Neuronal stem cell (in vitro differentiated cells): ENCODE results near the gene PPIE.

Source experiments
- DNase-seq: peaks from one replicate; pipeline ENCODE4 v3.0.0-alpha.2; 2013; ENCODE audit warnings: low spot score
- H2AFZ ChIP-seq: one replicate; pipeline ENCODE4 v1.6.1; 2013; ENCODE audit warnings: mild to moderate bottlenecking, low read length, inconsistent platforms
- H2AK5ac ChIP-seq: 2 replicates; pipeline ENCODE4 v1.6.1; 2013; ENCODE audit warnings: low read depth, mild to moderate bottlenecking, inconsistent platforms, low read length, moderate library complexity, mixed read lengths
- H2BK120ac ChIP-seq: 2 replicates; pipeline ENCODE4 v1.6.1; 2013; ENCODE audit warnings: low read depth, mild to moderate bottlenecking, inconsistent platforms, low read length, moderate library complexity, mixed read lengths
- H2BK12ac ChIP-seq: one replicate; pipeline ENCODE4 v1.6.1; 2013; ENCODE audit warnings: low read length, inconsistent platforms
- H2BK15ac ChIP-seq: 2 replicates; pipeline ENCODE4 v1.6.1; 2013; ENCODE audit warnings: mild to moderate bottlenecking, low read length, inconsistent platforms, mixed read lengths
- H2BK5ac ChIP-seq: one replicate; pipeline ENCODE4 v1.6.1; 2013; ENCODE audit warnings: inconsistent platforms, mild to moderate bottlenecking, low read length, moderate library complexity
- H3K14ac ChIP-seq: one replicate; pipeline ENCODE4 v1.6.1; 2013; ENCODE audit warnings: low read length, inconsistent platforms
- H3K18ac ChIP-seq: 2 replicates; pipeline ENCODE4 v1.6.1; 2013; ENCODE audit warnings: low read length, inconsistent platforms
- H3K23ac ChIP-seq: 2 replicates; pipeline ENCODE4 v1.6.1; 2013; ENCODE audit warnings: low read depth, mild to moderate bottlenecking, mixed read lengths, low read length, inconsistent platforms; ENCODE audit not compliant: poor library complexity
- H3K27ac ChIP-seq: replicated peaks from 3 replicates; pipeline ENCODE4 v1.5.1; 2013; ENCODE audit warnings: low read length, inconsistent platforms
- H3K27me3 ChIP-seq, 3 experiments: 2 replicates each; pipeline ENCODE4 v1.6.1; 2013; ENCODE audit warnings: low read length in 3 of 3, mild to moderate bottlenecking in 2 of 3, inconsistent platforms in 1 of 3, low read depth in 1 of 3, mixed read lengths in 1 of 3, moderate library complexity in 1 of 3; ENCODE audit not compliant: control insufficient read depth in 3 of 3, insufficient read depth in 3 of 3
- H3K36me3 ChIP-seq, 2 donors: replicated peaks in 1 of 2; 2 replicates each; pipeline ENCODE4 v1.6.1; 2013; ENCODE audit warnings: low read length in 2 of 2; ENCODE audit not compliant: control insufficient read depth in 2 of 2, insufficient read depth in 2 of 2
- H3K4ac ChIP-seq: 2 replicates; pipeline ENCODE4 v1.6.1; 2013; ENCODE audit warnings: inconsistent platforms, mild to moderate bottlenecking, low read length, moderate library complexity
- H3K4me1 ChIP-seq, 2 donors: 1 replicate in 1 of 2; 2 replicates in 1 of 2; pipeline ENCODE4 v1.6.1; 2013; ENCODE audit warnings: low read length in 2 of 2, low read depth in 1 of 2; ENCODE audit not compliant: control insufficient read depth in 2 of 2, insufficient read depth in 1 of 2
- H3K4me2 ChIP-seq: one replicate; pipeline ENCODE4 v1.6.1; 2013; ENCODE audit warnings: mild to moderate bottlenecking, low read length, inconsistent platforms; ENCODE audit not compliant: insufficient read depth, poor library complexity, severe bottlenecking
- H3K4me3 ChIP-seq, 2 donors: 2 replicates each; pipeline ENCODE4 v1.5.1; 2013; ENCODE audit warnings: low read length in 2 of 2, mild to moderate bottlenecking in 2 of 2, inconsistent platforms in 1 of 2, moderate library complexity in 1 of 2
- H3K79me1 ChIP-seq: one replicate; pipeline ENCODE4 v1.6.1; 2013; ENCODE audit warnings: low read depth, mild to moderate bottlenecking, inconsistent platforms, low read length, moderate library complexity
- H3K9ac ChIP-seq: one replicate; pipeline ENCODE4 v1.6.1; 2013; ENCODE audit warnings: mild to moderate bottlenecking, low read depth, low read length, inconsistent platforms; ENCODE audit not compliant: poor library complexity
- H3K9me3 ChIP-seq, 2 donors: replicated peaks in 1 of 2; 2 replicates each; pipeline versions ENCODE3 to v1.6.1; 2013; ENCODE audit warnings: low read length in 2 of 2, mild to moderate bottlenecking in 2 of 2, inconsistent platforms in 1 of 2, low read depth in 1 of 2, mixed read lengths in 1 of 2, moderate library complexity in 1 of 2; ENCODE audit not compliant: control insufficient read depth in 2 of 2, insufficient read depth in 1 of 2
- H4K8ac ChIP-seq: one replicate; pipeline ENCODE4 v1.6.1; 2013; ENCODE audit warnings: low read depth, mild to moderate bottlenecking, inconsistent platforms, low read length, moderate library complexity
- H4K91ac ChIP-seq: one replicate; pipeline ENCODE4 v1.6.1; 2013; ENCODE audit warnings: low read length, low read depth, mild to moderate bottlenecking, inconsistent platforms; ENCODE audit not compliant: poor library complexity
- WGBS, 2 donors: extraction: QIAGEN DNeasy Blood & Tissue Kit; methylation state at CpG; one replicate each; pipeline ENCODE4 v1.1.7; 2013; ENCODE audit warnings: missing lambda C conversion rate in 2 of 2, mixed read lengths in 1 of 2; ENCODE audit not compliant: insufficient read length in 2 of 2, insufficient replicate concordance in 1 of 2; ENCODE audit errors: extremely low coverage in 2 of 2; 5-methylcytosine and 5-hydroxymethylcytosine counted together

PPIE gene

DNA sequence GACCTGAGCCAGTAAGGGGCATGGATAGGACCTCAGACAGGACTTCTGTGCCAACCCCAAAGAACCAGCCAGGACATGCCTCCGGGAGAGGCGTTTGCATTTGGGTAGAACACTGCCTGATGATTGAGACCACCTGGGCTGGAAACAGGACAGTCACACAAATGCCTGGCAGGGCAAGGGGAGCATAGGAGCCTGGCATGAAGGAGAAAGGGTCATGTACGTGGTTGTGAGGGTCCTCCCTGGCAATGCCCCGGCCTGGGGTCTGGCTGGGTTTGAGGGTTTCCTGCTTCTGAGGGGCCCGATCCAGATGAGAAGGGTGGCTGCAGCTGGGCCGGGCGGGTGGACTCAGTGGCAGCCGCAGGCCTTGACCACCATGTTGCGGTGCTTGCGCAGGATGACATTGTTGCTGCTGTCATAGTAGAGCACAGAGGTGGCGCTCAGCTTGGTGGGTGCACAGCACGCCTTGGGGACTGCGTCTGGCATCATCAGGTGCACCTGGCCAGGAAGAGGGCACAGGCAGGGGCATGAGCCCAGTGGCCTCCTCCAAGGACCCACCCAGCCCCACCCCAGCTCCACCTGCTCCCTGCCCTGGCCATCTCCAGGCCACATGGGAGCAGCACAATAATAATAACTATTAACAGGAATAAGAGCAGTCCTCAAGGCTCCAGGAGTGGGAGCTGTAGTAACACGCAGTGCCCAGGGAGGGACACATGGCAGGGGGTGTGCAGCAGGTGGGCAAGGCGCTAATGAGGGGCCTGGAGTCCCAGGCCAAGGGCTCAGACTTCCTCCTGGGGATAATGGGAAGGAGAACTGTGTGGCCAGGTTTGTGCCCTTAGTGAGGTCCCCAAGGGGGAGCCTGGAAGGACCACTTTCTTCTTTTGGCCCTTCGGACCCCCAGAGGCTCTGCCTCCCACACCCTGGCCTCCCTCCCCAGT, 21.7 kb downstream of the PPIE start:
- H3K4me1 ChIP-seq: no peaks in the 10 kb centered on the region
- H3K9ac ChIP-seq: no peak overlapping the region
- DNase-seq: no peak
- H3K4me3 ChIP-seq: no peak overlapping the region
- no peak overlapping the region for H2BK12ac ChIP-seq
- no peak overlapping the region for H2BK5ac ChIP-seq
- no peak overlapping the region for H2AK5ac ChIP-seq
- no peak overlapping the region for H3K23ac ChIP-seq
- no peak overlapping the region for H4K8ac ChIP-seq
- H3K4me2 ChIP-seq: no peak overlapping the region
- H4K91ac ChIP-seq: no peak overlapping the region
- H2AFZ ChIP-seq: no peak overlapping the region
- no peak overlapping the region for H3K4ac ChIP-seq
- no CpG with 5 or more reads among the region's 16 CpGs for WGBS, 2 donors
- H3K27ac ChIP-seq: no peak overlapping the region
- no peak overlapping the region for H2BK120ac ChIP-seq
- H3K27me3 ChIP-seq: no peaks in the 10 kb centered on the region
- H3K36me3 ChIP-seq: peaks cover 15 to 44% of the 10 kb centered on the region in 2 donors
- H3K14ac ChIP-seq: no peak overlapping the region
- H3K9me3 ChIP-seq: peaks cover 0 to 4% of the 10 kb centered on the region in 2 donors
- no peak overlapping the region for H3K18ac ChIP-seq
- no peak overlapping the region for H2BK15ac ChIP-seq
- no peaks in the 10 kb centered on the region for H3K79me1 ChIP-seq

DNA sequence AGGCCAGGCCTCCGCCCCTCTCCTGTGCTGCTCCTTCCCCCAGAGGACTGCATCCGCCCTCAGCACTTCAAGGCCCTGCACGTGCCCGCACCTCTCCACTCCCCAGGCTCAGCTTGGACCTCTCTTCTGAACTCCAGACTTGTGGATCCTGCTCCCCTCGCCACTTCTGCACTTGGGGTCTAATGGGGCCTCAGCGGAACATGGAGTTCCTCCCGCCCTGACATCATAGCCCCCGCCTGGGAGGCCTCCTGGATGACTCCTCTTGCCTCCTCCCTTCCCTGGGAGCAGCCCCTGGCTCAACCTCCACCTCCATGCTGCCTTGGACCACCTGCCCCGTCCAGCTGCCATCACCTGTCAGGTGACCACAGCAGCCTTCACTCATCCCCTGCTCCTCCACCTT, 22.3 kb downstream of the PPIE start:
- DNase-seq: no peak
- Histone ChIP-seq H3K23ac (peak overlapping the region; percentile 91), H4K91ac (no peak overlapping the region), H3K9ac (no peak overlapping the region), H4K8ac (no peak overlapping the region), H3K9me3 (peaks cover 0 to 4% of the 10 kb centered on the region in 2 donors), H2BK5ac (no peak overlapping the region), H3K4me3 (no peak overlapping the region), H3K27me3 (no peaks in the 10 kb centered on the region), H3K4me2 (no peak overlapping the region), H3K36me3 (peaks cover 12 to 37% of the 10 kb centered on the region in 2 donors), H2BK120ac (no peak overlapping the region), H3K18ac (no peak overlapping the region), H3K4ac (no peak overlapping the region), H3K79me1 (no peaks in the 10 kb centered on the region), H2AK5ac (no peak overlapping the region), H2BK12ac (no peak overlapping the region), H3K27ac (no peak overlapping the region), H2BK15ac (no peak overlapping the region), H2AFZ (no peak overlapping the region), H3K14ac (no peak overlapping the region), H3K4me1 (no peaks in the 10 kb centered on the region)
- WGBS, 2 donors: no CpG with 5 or more reads among the region's 9 CpGs

DNA sequence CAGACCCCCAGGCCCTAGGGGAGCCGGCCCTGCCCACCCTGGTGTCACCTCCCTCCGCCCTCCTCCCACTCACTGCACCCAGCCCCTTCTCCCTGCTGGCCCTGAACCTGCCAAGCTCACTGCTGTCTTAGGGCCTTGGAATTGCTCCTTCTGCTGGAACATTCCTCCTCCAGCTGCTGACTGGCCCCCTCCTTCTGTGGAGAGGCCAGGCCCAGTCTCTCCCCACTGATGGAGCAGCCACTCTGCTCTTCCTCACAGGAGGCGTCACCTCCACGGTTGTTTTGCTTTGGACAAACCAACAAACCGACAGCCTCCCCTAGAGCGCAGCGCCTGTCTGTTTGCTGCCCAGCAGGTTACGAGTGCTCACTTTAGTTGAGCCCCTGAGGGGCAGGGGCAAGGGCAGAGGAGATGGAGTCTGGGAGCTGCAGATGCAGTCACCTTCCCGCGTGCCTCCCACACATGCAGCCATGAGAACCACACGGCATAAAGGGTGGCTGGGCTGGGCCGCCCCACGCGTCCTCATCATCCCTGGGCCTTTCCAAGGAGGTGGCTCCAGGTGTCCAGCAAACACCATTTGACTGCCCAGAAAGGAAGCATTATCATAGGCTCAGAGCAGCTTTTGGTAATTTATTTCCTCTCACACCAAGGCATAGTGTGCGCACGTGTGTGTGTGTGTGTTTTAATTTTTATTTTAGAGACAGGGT, 23.0 kb downstream of the PPIE start:
- H3K18ac ChIP-seq: no peak overlapping the region
- peak overlapping the region; percentile 21 for H3K9ac ChIP-seq
- no peak overlapping the region for H3K4me2 ChIP-seq
- no peak overlapping the region for H4K8ac ChIP-seq
- DNase-seq: no peak
- no peak overlapping the region for H3K14ac ChIP-seq
- peak overlapping the region; percentile 91 for H3K23ac ChIP-seq
- no peaks in the 10 kb centered on the region for H3K4me1 ChIP-seq
- H2BK12ac ChIP-seq: no peak overlapping the region
- no peak overlapping the region for H2BK5ac ChIP-seq
- H3K27ac ChIP-seq: no peak overlapping the region
- H2BK120ac ChIP-seq: no peak overlapping the region
- H4K91ac ChIP-seq: no peak overlapping the region
- H3K4me3 ChIP-seq: no peak overlapping the region
- no peak overlapping the region for H2AFZ ChIP-seq
- no peak overlapping the region for H2AK5ac ChIP-seq
- H2BK15ac ChIP-seq: no peak overlapping the region
- no peaks in the 10 kb centered on the region for H3K79me1 ChIP-seq
- no peak overlapping the region for H3K4ac ChIP-seq
- WGBS, 2 donors: no CpG with 5 or more reads among the region's 16 CpGs
- peaks cover 0 to 4% of the 10 kb centered on the region in 2 donors for H3K9me3 ChIP-seq
- H3K27me3 ChIP-seq: no peaks in the 10 kb centered on the region
- H3K36me3 ChIP-seq: peaks cover 9 to 31% of the 10 kb centered on the region in 2 donors
